ENCODE results near the gene PLA2G4B. TPM values are rescaled to one million over a fixed set of nuclear protein-coding genes. Genes with fewer than 3 reads are reported as not detected.

Gene PLA2G4B
- total and polyA plus RNA-seq, 9 of the 15 experiments (the other 6 are each of a cell fraction or from before 2014, with no cell fraction given), result 0.07 to 6.1 (median 2.8) TPM

DNA sequence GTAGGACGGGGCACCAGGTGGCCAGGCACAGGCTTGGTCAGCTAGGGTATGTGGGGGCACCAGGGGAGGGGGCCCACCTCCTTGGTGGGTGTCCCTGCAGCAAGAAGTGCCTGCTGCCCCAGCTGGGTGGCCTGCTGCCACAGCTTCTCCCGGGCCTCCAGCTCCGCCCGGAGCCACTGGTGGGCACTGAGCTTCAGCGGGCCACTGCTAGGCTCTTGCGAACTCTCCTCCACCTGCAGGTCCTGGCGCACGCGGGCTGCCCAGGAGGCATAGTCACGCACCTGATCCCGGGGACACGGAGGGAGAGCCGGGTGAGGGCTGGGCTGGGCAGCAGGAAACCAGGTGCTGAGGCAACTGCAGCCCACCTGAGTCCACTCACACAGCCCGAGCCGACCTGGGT, 29.7 kb downstream of the PLA2G4B start:
- no TSS peak for BruUV-seq (replicated peaks)
- WGBS (ENCODE audit: insufficient coverage, low coverage, missing lambda C conversion rate), result 10% methylated on average over 14 of the region's 15 CpGs
- Histone ChIP-seq H2AFZ (ENCODE audit: low read depth, low read length) (no peak overlapping the region), H3K27me3 (ENCODE audit: control insufficient read depth in 2 of 2, insufficient read depth in 2 of 2, low read length in 2 of 2) (peaks cover 79 to 96% of the 10 kb centered on the region in 2 experiments), H3K4me2 (ENCODE audit: insufficient read depth, low read length) (no peak overlapping the region), H3K9ac (ENCODE audit: insufficient read depth in 1 of 2, low read depth in 2 of 2, low read length in 2 of 2) (no peak overlapping the region; a peak in 1 of 4 replicates), H4K20me1 (replicated peaks; ENCODE audit: control insufficient read depth, insufficient read depth, low read length) (peaks cover 31% of the 10 kb centered on the region), H3K9me1 (ENCODE audit: control insufficient read depth, insufficient read depth, low read length) (no peaks in the 10 kb centered on the region), H3K27ac (ENCODE audit: extremely low read depth, low read depth, low read length) (no peak overlapping the region), H3K9me3 (replicated peaks; ENCODE audit: control insufficient read depth, insufficient read depth, low read depth, low read length) (no peaks in the 10 kb centered on the region), H3K4me3 (no peak overlapping the region), H3K79me2 (ENCODE audit: control insufficient read depth, insufficient read depth, low read length) (no peaks in the 10 kb centered on the region), H3K4me1 (replicated peaks in 1 of 2; ENCODE audit: control insufficient read depth in 2 of 2, insufficient read depth in 2 of 2, low read length in 2 of 2) (peaks cover 0 to 42% of the 10 kb centered on the region in 2 experiments; a peak in 3 of 5 replicates), H3K36me3 (ENCODE audit: control insufficient read depth, insufficient read depth, low read length) (no peaks in the 10 kb centered on the region)
- ChIA-PET CTCF (ENCODE audit: low intra/inter-chr PET ratio) (no interaction called here), POLR2A (no interaction called here)
- intact Hi-C loops (cut with micrococcal nuclease) (no loop called here), in situ Hi-C loops (cut with MboI) (no loop called here)
- FAIRE-seq (no peak), ATAC-seq (no peak), DNase-seq (ENCODE audit: extremely low read depth in 1 of 4, low spot score in 3 of 4) (no peak)
- no peak for TF ChIP-seq ZNF586 (CRISPR knock-in tag; conservative IDR thresholded peaks at IDR 0.05)
- TF ChIP-seq ZNF224 (CRISPR knock-in tag; IDR thresholded peaks at IDR 0.05), result no peak
- TF ChIP-seq THAP7 (CRISPR knock-in tag; IDR thresholded peaks at IDR 0.05), result no peak
- TF ChIP-seq ZNF583 (CRISPR knock-in tag; IDR thresholded peaks at IDR 0.05), result no peak
- no peak for TF ChIP-seq NUFIP1 (IDR thresholded peaks at IDR 0.05; ENCODE audit: partially characterized antibody)
- TF ChIP-seq KDM4B (IDR thresholded peaks at IDR 0.05; ENCODE audit: borderline replicate concordance in 2 of 2, low read depth in 1 of 2), result no peak
- no peak for TF ChIP-seq RBFOX2 (IDR thresholded peaks at IDR 0.05; ENCODE audit: low read depth, low read length)
- no peak for TF ChIP-seq ZNF696 (CRISPR knock-in tag; conservative IDR thresholded peaks at IDR 0.05)
- TF ChIP-seq ZNF175 (CRISPR knock-in tag; IDR thresholded peaks at IDR 0.05; ENCODE audit: low read depth), result no peak
- no peak for TF ChIP-seq NR2C1 (IDR thresholded peaks at IDR 0.05)
- no peak for TF ChIP-seq NR2C1 (tag; IDR thresholded peaks at IDR 0.05)
- no peak for TF ChIP-seq TAF7 (tag; IDR thresholded peaks at IDR 0.05)
- TF ChIP-seq ZNF212 (CRISPR knock-in tag; IDR thresholded peaks at IDR 0.05), result no peak
- TF ChIP-seq, protein P1, sequence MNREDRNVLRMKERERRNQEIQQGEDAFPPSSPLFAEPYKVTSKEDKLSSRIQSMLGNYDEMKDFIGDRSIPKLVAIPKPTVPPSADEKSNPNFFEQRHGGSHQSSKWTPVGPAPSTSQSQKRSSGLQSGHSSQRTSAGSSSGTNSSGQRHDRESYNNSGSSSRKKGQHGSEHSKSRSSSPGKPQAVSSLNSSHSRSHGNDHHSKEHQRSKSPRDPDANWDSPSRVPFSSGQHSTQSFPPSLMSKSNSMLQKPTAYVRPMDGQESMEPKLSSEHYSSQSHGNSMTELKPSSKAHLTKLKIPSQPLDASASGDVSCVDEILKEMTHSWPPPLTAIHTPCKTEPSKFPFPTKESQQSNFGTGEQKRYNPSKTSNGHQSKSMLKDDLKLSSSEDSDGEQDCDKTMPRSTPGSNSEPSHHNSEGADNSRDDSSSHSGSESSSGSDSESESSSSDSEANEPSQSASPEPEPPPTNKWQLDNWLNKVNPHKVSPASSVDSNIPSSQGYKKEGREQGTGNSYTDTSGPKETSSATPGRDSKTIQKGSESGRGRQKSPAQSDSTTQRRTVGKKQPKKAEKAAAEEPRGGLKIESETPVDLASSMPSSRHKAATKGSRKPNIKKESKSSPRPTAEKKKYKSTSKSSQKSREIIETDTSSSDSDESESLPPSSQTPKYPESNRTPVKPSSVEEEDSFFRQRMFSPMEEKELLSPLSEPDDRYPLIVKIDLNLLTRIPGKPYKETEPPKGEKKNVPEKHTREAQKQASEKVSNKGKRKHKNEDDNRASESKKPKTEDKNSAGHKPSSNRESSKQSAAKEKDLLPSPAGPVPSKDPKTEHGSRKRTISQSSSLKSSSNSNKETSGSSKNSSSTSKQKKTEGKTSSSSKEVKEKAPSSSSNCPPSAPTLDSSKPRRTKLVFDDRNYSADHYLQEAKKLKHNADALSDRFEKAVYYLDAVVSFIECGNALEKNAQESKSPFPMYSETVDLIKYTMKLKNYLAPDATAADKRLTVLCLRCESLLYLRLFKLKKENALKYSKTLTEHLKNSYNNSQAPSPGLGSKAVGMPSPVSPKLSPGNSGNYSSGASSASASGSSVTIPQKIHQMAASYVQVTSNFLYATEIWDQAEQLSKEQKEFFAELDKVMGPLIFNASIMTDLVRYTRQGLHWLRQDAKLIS (CRISPR knock-in tag; IDR thresholded peaks at IDR 0.05), result no peak
- no peak for TF ChIP-seq ZNF717 (CRISPR knock-in tag; IDR thresholded peaks at IDR 0.05)
- no peak for TF ChIP-seq ZNF146 (CRISPR knock-in tag; IDR thresholded peaks at IDR 0.05; ENCODE audit: unreplicated experiment)
- no peak for TF ChIP-seq SRSF3 (IDR thresholded peaks at IDR 0.05; ENCODE audit: insufficient read depth, low read length)
- TF ChIP-seq SMC3 (conservative IDR thresholded peaks at IDR 0.05; ENCODE audit: insufficient read depth, low read depth, low read length), result no peak
- TF ChIP-seq, protein P2, sequence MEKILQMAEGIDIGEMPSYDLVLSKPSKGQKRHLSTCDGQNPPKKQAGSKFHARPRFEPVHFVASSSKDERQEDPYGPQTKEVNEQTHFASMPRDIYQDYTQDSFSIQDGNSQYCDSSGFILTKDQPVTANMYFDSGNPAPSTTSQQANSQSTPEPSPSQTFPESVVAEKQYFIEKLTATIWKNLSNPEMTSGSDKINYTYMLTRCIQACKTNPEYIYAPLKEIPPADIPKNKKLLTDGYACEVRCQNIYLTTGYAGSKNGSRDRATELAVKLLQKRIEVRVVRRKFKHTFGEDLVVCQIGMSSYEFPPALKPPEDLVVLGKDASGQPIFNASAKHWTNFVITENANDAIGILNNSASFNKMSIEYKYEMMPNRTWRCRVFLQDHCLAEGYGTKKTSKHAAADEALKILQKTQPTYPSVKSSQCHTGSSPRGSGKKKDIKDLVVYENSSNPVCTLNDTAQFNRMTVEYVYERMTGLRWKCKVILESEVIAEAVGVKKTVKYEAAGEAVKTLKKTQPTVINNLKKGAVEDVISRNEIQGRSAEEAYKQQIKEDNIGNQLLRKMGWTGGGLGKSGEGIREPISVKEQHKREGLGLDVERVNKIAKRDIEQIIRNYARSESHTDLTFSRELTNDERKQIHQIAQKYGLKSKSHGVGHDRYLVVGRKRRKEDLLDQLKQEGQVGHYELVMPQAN (IDR thresholded peaks at IDR 0.05; ENCODE audit: borderline replicate concordance), result no peak

All from K562 (cell line).